MM.1S (cell line): ENCODE results near the gene BMPR2.

Experiments
- DNase-seq: peaks from one replicate; pipeline ENCODE4 v3.0.0-alpha.2; 2015
- H2AFZ ChIP-seq: fragments of 300-600 bp; sonication (generic); 2 replicates; pipeline ENCODE4 v1.6.0; 2016; ENCODE audit warnings: antibody characterized with exemption, low read length
- H3F3A ChIP-seq: fragments of 300-600 bp; sonication (generic); 2 replicates; pipeline ENCODE4 v1.6.1; 2016; ENCODE audit warnings: mild to moderate bottlenecking, antibody characterized with exemption, low read length, moderate library complexity, mixed read lengths; ENCODE audit not compliant: insufficient read depth
- H3K27ac ChIP-seq: fragments of 300-600 bp; sonication (generic); 2 replicates; pipeline ENCODE4 v1.5.1; 2016; ENCODE audit warnings: mild to moderate bottlenecking, low read length
- H3K27me3 ChIP-seq: fragments of 300-600 bp; sonication (generic); replicated peaks from 2 replicates; pipeline ENCODE4 v1.6.0; 2016; ENCODE audit warnings: low read length; ENCODE audit not compliant: insufficient read depth
- H3K36me3 ChIP-seq: fragments of 300-600 bp; sonication (generic); replicated peaks from 2 replicates; pipeline ENCODE4 v1.6.1; 2016; ENCODE audit warnings: mild to moderate bottlenecking, low read length, mixed read lengths; ENCODE audit not compliant: insufficient read depth
- H3K4me1 ChIP-seq: fragments of 300-600 bp; sonication (generic); 2 replicates; pipeline ENCODE4 v1.6.1; 2016; ENCODE audit warnings: low read length, mixed read lengths
- H3K4me2 ChIP-seq: fragments of 300-600 bp; sonication (generic); 2 replicates; pipeline ENCODE4 v1.6.0; 2016; ENCODE audit warnings: low read depth, low read length
- H3K4me3 ChIP-seq: fragments of 300-600 bp; sonication (generic); 2 replicates; pipeline ENCODE4 v1.5.1; 2016; ENCODE audit warnings: low read length, mixed read lengths
- H3K79me2 ChIP-seq: fragments of 300-600 bp; sonication (generic); 2 replicates; pipeline ENCODE4 v1.6.1; 2016; ENCODE audit warnings: mixed run types, low read length, mixed read lengths
- H3K9ac ChIP-seq: fragments of 300-600 bp; sonication (generic); 2 replicates; pipeline ENCODE4 v1.6.1; 2016; ENCODE audit warnings: low read length, mixed read lengths
- H3K9me2 ChIP-seq: fragments of 300-600 bp; sonication (generic); replicated peaks from 2 replicates; pipeline ENCODE4 v1.6.1; 2016; ENCODE audit warnings: mild to moderate bottlenecking, low read length, mixed read lengths; ENCODE audit not compliant: insufficient read depth
- H3K9me3 ChIP-seq: fragments of 300-600 bp; sonication (generic); replicated peaks from 2 replicates; pipeline ENCODE4 v1.6.1; 2016; ENCODE audit warnings: mild to moderate bottlenecking, low read length, mixed read lengths; ENCODE audit not compliant: insufficient read depth
- H4K20me1 ChIP-seq: fragments of 300-600 bp; sonication (generic); 2 replicates; pipeline ENCODE4 v1.6.1; 2016; ENCODE audit warnings: mild to moderate bottlenecking, low read length, moderate library complexity, mixed read lengths; ENCODE audit not compliant: insufficient read depth
- EZH2 ChIP-seq: fragments of 300-600 bp; sonication (generic); optimal IDR thresholded peaks from 2 replicates; pipeline ENCODE3; 2017; ENCODE audit warnings: low read depth, mild to moderate bottlenecking, antibody characterized with exemption, low read length, mixed read lengths
- EZH2phosphoT487 ChIP-seq: fragments of 300-600 bp; sonication (generic); IDR thresholded peaks from 2 replicates; pipeline ENCODE4 v1.6.1; 2018; ENCODE audit warnings: antibody characterized with exemption, low read length
- TF ChIP-seq, protein P1 (sequence below): fragments of 300-600 bp; sonication (generic); IDR thresholded peaks from 2 replicates; pipeline ENCODE4 v1.5.1; 2016; ENCODE audit warnings: antibody characterized with exemption, low read length, mixed read lengths

BMPR2 gene

GRCh38 chr2:202610380-202610779 lies 234.3 kb downstream of the BMPR2 start:
- DNase-seq, result no peak
- no peaks in the 10 kb centered on the region for H3K4me1 ChIP-seq
- H3K9ac ChIP-seq, result no peak overlapping the region
- no peaks in the 10 kb centered on the region for H3K9me2 ChIP-seq
- no peaks in the 10 kb centered on the region for H3K27me3 ChIP-seq
- no peaks in the 10 kb centered on the region for H3K9me3 ChIP-seq
- no peaks in the 10 kb centered on the region for H3F3A ChIP-seq
- no peak overlapping the region for H2AFZ ChIP-seq
- no peak overlapping the region for H3K27ac ChIP-seq
- no peaks in the 10 kb centered on the region for H3K79me2 ChIP-seq
- H3K4me3 ChIP-seq, result no peak overlapping the region
- H3K36me3 ChIP-seq, result no peaks in the 10 kb centered on the region
- no peak for TF ChIP-seq EZH2phosphoT487
- TF ChIP-seq EZH2, result no peak
- TF ChIP-seq, protein P1, sequence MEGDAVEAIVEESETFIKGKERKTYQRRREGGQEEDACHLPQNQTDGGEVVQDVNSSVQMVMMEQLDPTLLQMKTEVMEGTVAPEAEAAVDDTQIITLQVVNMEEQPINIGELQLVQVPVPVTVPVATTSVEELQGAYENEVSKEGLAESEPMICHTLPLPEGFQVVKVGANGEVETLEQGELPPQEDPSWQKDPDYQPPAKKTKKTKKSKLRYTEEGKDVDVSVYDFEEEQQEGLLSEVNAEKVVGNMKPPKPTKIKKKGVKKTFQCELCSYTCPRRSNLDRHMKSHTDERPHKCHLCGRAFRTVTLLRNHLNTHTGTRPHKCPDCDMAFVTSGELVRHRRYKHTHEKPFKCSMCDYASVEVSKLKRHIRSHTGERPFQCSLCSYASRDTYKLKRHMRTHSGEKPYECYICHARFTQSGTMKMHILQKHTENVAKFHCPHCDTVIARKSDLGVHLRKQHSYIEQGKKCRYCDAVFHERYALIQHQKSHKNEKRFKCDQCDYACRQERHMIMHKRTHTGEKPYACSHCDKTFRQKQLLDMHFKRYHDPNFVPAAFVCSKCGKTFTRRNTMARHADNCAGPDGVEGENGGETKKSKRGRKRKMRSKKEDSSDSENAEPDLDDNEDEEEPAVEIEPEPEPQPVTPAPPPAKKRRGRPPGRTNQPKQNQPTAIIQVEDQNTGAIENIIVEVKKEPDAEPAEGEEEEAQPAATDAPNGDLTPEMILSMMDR, result no peak
- H4K20me1 ChIP-seq, result no peaks in the 10 kb centered on the region
- H3K4me2 ChIP-seq, result no peak overlapping the region

DNA sequence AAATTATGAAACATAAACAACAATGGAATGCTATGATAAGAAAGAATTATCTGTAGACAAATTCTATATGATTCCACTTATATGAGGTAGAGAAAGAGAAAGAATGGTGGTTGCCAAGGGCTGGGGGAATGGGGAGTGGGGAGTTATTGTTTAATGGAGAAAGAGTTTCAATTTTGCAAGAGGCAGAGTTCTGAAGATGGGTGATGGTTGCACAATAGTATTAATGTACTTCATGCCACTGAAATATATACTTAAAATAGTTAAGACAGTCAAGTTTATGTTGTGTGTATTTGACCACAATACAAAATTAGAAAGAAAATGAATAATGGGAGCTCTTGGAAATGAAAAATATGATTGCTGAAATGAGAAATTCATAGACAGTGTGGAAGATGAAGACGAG lies 236.0 kb downstream of the BMPR2 start:
- Histone ChIP-seq H3K27ac (no peak overlapping the region), H3K9ac (no peak overlapping the region), H3K27me3 (no peaks in the 10 kb centered on the region), H3K9me3 (no peaks in the 10 kb centered on the region), H3K4me1 (no peaks in the 10 kb centered on the region), H3K4me2 (no peak overlapping the region), H3F3A (no peaks in the 10 kb centered on the region), H3K4me3 (no peak overlapping the region), H3K36me3 (no peaks in the 10 kb centered on the region), H2AFZ (no peak overlapping the region), H3K79me2 (no peaks in the 10 kb centered on the region), H3K9me2 (no peaks in the 10 kb centered on the region), H4K20me1 (no peaks in the 10 kb centered on the region)
- DNase-seq, result no peak
- TF ChIP-seq, protein P1, result no peak
- no peak for TF ChIP-seq EZH2
- no peak for TF ChIP-seq EZH2phosphoT487

- Histone ChIP-seq H3F3A (no peaks in the 10 kb centered on the region), H3K4me2 (no peak overlapping the region), H4K20me1 (no peaks in the 10 kb centered on the region), H2AFZ (no peak overlapping the region), H3K9ac (no peak overlapping the region), H3K9me3 (no peaks in the 10 kb centered on the region), H3K27ac (no peak overlapping the region), H3K27me3 (no peaks in the 10 kb centered on the region), H3K4me1 (no peaks in the 10 kb centered on the region), H3K36me3 (no peaks in the 10 kb centered on the region), H3K79me2 (no peaks in the 10 kb centered on the region), H3K9me2 (no peaks in the 10 kb centered on the region), H3K4me3 (no peak overlapping the region)
- no peak for DNase-seq
- TF ChIP-seq, protein P1, result no peak
- no peak for TF ChIP-seq EZH2phosphoT487
- no peak for TF ChIP-seq EZH2
Observed at GRCh38 chr2:202613479-202613878, 237.4 kb downstream of the BMPR2 start.
